K562 (cell line): ENCODE measurements around the gene RETN. TPM values are rescaled to one million over a fixed set of nuclear protein-coding genes. Genes with fewer than 3 reads are reported as not detected.

Experiments
- ATAC-seq: fragments of 200-7000 bp; cut with Tn5 transposase; 3 replicates; pipeline ENCODE4 v1.9.1; 2020; ENCODE audit warnings: moderate library complexity
- BruUV-seq: library from RNA; stranded (reverse); fragments of 400-500 nt; replicated peaks from 2 replicates; lab custom pipeline; 2021; lab: Mats Ljungman, UMichigan
- CTCF ChIA-PET: fragments of 300-600 bp; formaldehyde crosslinking; extraction: SDS; loops from one replicate; lab custom pipeline; 2021; ENCODE audit warnings: low intra/inter-chr PET ratio; lab: Yijun Ruan, JAX
- POLR2A ChIA-PET: fragments of 300-600, 350-650 bp; sonication (Branson Sonifier 250); formaldehyde crosslinking; extraction: SDS; loops from one replicate; lab custom pipeline; 2021; ENCODE audit warnings: antibody characterized with exemption, inconsistent platforms; lab: Yijun Ruan, JAX
- DNase-seq, 4 experiments: peaks; one replicate each; pipeline versions ENCODE4 v3.0.0 to v3.0.0-alpha.2; 2011 to 2018; ENCODE audit warnings: low spot score in 3 of 4, mixed read lengths in 3 of 4; ENCODE audit errors: extremely low read depth in 1 of 4
- FAIRE-seq: peaks from 2 replicates; lab custom pipeline; 2011; peaks lifted over from hg19 to GRCh38; lab: Jason Lieb, UNC
- H2AFZ ChIP-seq: 2 replicates; pipeline ENCODE4 v1.6.0; 2011; ENCODE audit warnings: low read depth, low read length, control low read depth, inconsistent platforms
- H3K27ac ChIP-seq: fragments of 200-600 bp; 3 replicates; pipeline ENCODE4 v1.8.0; 2011; ENCODE audit warnings: low read depth, mild to moderate bottlenecking, control low read depth, inconsistent platforms, low read length, moderate library complexity, mixed read lengths; ENCODE audit errors: extremely low read depth
- H3K27me3 ChIP-seq, 2 experiments: fragments of 300-600 bp in 1 of 2; 2 replicates in 1 of 2; 3 replicates in 1 of 2; pipeline versions ENCODE4 v1.6.0 to v1.8.0; 2011; ENCODE audit warnings: inconsistent platforms in 2 of 2, low read length in 2 of 2, mild to moderate bottlenecking in 1 of 2, mixed read lengths in 1 of 2, moderate library complexity in 1 of 2; ENCODE audit not compliant: control insufficient read depth in 2 of 2, insufficient read depth in 2 of 2
- H3K36me3 ChIP-seq: fragments of 300-600 bp; 3 replicates; pipeline ENCODE4 v1.8.0; 2011; ENCODE audit warnings: mild to moderate bottlenecking, low read length, inconsistent platforms; ENCODE audit not compliant: control insufficient read depth, insufficient read depth
- H3K4me1 ChIP-seq, 2 experiments: fragments of 200-600 bp in 1 of 2; replicated peaks in 1 of 2; 2 replicates in 1 of 2; 3 replicates in 1 of 2; pipeline versions ENCODE4 v1.5.1 to v1.8.0; 2011; ENCODE audit warnings: inconsistent platforms in 2 of 2, low read length in 2 of 2, mild to moderate bottlenecking in 1 of 2, mixed read lengths in 1 of 2, moderate library complexity in 1 of 2; ENCODE audit not compliant: control insufficient read depth in 2 of 2, insufficient read depth in 2 of 2
- H3K4me2 ChIP-seq: 2 replicates; pipeline ENCODE4 v1.6.1; 2011; ENCODE audit warnings: low read length, control low read depth, inconsistent platforms, mixed read lengths; ENCODE audit not compliant: insufficient read depth
- H3K4me3 ChIP-seq: fragments of 200-600 bp; sonication (generic), shearing (Covaris generic); 2 replicates; pipeline ENCODE4 v1.5.1; 2016; ENCODE audit warnings: control low read depth, inconsistent platforms
- H3K79me2 ChIP-seq: fragments of 200-600 bp; 3 replicates; pipeline ENCODE4 v1.8.0; 2011; ENCODE audit warnings: low read length, inconsistent platforms; ENCODE audit not compliant: control insufficient read depth, insufficient read depth
- H3K9ac ChIP-seq, 2 experiments: 2 replicates each; pipeline versions ENCODE4 v1.6.0 to v1.6.1; 2011; ENCODE audit warnings: low read depth in 2 of 2, low read length in 2 of 2, control low read depth in 1 of 2, inconsistent platforms in 1 of 2, mild to moderate bottlenecking in 1 of 2, mixed read lengths in 1 of 2; ENCODE audit not compliant: insufficient read depth in 1 of 2
- H3K9me1 ChIP-seq: one replicate; pipeline ENCODE4 v1.6.0; 2011; ENCODE audit warnings: inconsistent platforms, mild to moderate bottlenecking, low read length, moderate library complexity; ENCODE audit not compliant: control insufficient read depth, insufficient read depth
- H3K9me3 ChIP-seq: replicated peaks from 2 replicates; pipeline ENCODE4 v1.5.1; 2011; ENCODE audit warnings: low read depth, low read length, inconsistent platforms; ENCODE audit not compliant: control insufficient read depth, insufficient read depth
- H4K20me1 ChIP-seq: replicated peaks from 2 replicates; pipeline ENCODE4 v1.6.1; 2011; ENCODE audit warnings: low read length, inconsistent platforms, mixed read lengths; ENCODE audit not compliant: control insufficient read depth, insufficient read depth
- CHD1 ChIP-seq: fragments of 200-600 bp; sonication (generic); IDR thresholded peaks from one replicate; pipeline ENCODE4 v1.6.1; 2012; ENCODE audit warnings: mild to moderate bottlenecking, moderate library complexity, low read length, inconsistent platforms
- CSDE1 ChIP-seq, 2 experiments: fragments of 450-650 bp; IDR thresholded peaks; 2 replicates each; pipeline ENCODE4 v1.6.1; 2016; ENCODE audit warnings: mild to moderate bottlenecking in 1 of 2
- EP300 ChIP-seq: IDR thresholded peaks from 2 replicates; pipeline ENCODE4 v1.6.1; 2012; ENCODE audit warnings: low read length, improper control_type of control experiment
- GABPB1 ChIP-seq: sonication (generic); formaldehyde crosslinking; IDR thresholded peaks from 2 replicates; pipeline ENCODE4 v1.8.0; 2022; ENCODE audit warnings: mild to moderate bottlenecking, missing genetic modification reagents
- HCFC1 ChIP-seq: IDR thresholded peaks from 2 replicates; pipeline ENCODE4 v1.6.1; 2012; ENCODE audit warnings: low read depth, low read length, improper control_type of control experiment
- HDAC1 ChIP-seq, 2 experiments: fragments of 450-650 bp; IDR thresholded peaks; 2 replicates each; pipeline ENCODE4 v1.6.1; 2016 to 2017; ENCODE audit warnings: inconsistent platforms in 1 of 2, mild to moderate bottlenecking in 1 of 2, moderate library complexity in 1 of 2
- HDAC3 ChIP-seq: fragments of 450-650 bp; IDR thresholded peaks from 2 replicates; pipeline ENCODE4 v1.6.1; 2018; ENCODE audit warnings: borderline replicate concordance, mild to moderate bottlenecking, moderate library complexity; ENCODE audit not compliant: partially characterized antibody
- ILF3 ChIP-seq: fragments of 450-650 bp; IDR thresholded peaks from 2 replicates; pipeline ENCODE4 v1.6.1; 2018; ENCODE audit warnings: antibody characterized with exemption, mild to moderate bottlenecking, moderate library complexity, borderline replicate concordance
- PCBP1 ChIP-seq: fragments of 200-400 bp; formaldehyde crosslinking; IDR thresholded peaks from 2 replicates; pipeline ENCODE4 v1.6.1; 2018; ENCODE audit warnings: mild to moderate bottlenecking, low read depth, low read length; ENCODE audit not compliant: poor library complexity, severe bottlenecking
- POLR2G ChIP-seq: fragments of 200-400 bp; formaldehyde crosslinking; IDR thresholded peaks from 2 replicates; pipeline ENCODE4 v1.6.1; 2017; ENCODE audit warnings: low read depth, mild to moderate bottlenecking, antibody characterized with exemption, low read length, moderate library complexity
- RHOXF2B ChIP-seq: fragments of 250-450 bp; sonication (Bioruptor Pico); conservative IDR thresholded peaks from 2 replicates; pipeline ENCODE4 v1.5.1; 2021
- SIN3A ChIP-seq, 2 experiments: fragments of 150-350 bp in 1 of 2; IDR thresholded peaks; 2 replicates each; pipeline ENCODE4 v1.6.1; 2011 to 2016; ENCODE audit warnings: borderline replicate concordance in 2 of 2, low read depth in 2 of 2, low read length in 2 of 2, mild to moderate bottlenecking in 2 of 2, moderate library complexity in 2 of 2; ENCODE audit not compliant: control insufficient read depth in 1 of 2
- TCFL5 ChIP-seq: fragments of 250-450 bp; sonication (Bioruptor Pico); conservative IDR thresholded peaks from 2 replicates; pipeline ENCODE4 v1.6.1; 2021; ENCODE audit warnings: mild to moderate bottlenecking, moderate library complexity, matching md5 sums
- TRIM28 ChIP-seq: fragments of 450-650 bp; IDR thresholded peaks from 2 replicates; pipeline ENCODE4 v1.6.1; 2017
- XRCC5 ChIP-seq: fragments of 200-400 bp; formaldehyde crosslinking; IDR thresholded peaks from 2 replicates; pipeline ENCODE4 v1.6.1; 2017; ENCODE audit warnings: low read depth, mild to moderate bottlenecking, low read length
- ZBTB49 ChIP-seq: sonication (generic); formaldehyde crosslinking; IDR thresholded peaks from 2 replicates; pipeline ENCODE4 v1.8.0; 2022; ENCODE audit warnings: missing genetic modification reagents, mild to moderate bottlenecking, borderline replicate concordance
- ZNF140 ChIP-seq: fragments of 250-450 bp; sonication (Bioruptor Pico); IDR thresholded peaks from 2 replicates; pipeline ENCODE4 v1.8.0; 2021; ENCODE audit warnings: moderate library complexity, mild to moderate bottlenecking, inconsistent platforms
- ZNF224 ChIP-seq: sonication (generic); formaldehyde crosslinking; IDR thresholded peaks from 2 replicates; pipeline ENCODE4 v1.8.0; 2022; ENCODE audit warnings: mild to moderate bottlenecking, missing genetic modification reagents
- ZNF347 ChIP-seq: fragments of 450-650 bp; formaldehyde crosslinking; IDR thresholded peaks from 2 replicates; pipeline ENCODE4 v1.4.0; 2020; ENCODE audit warnings: low read depth, mild to moderate bottlenecking, moderate library complexity
- WGBS: fragments of 100-300 bp; shearing (Covaris generic); methylation state at CpG from one replicate; pipeline ENCODE4 v1.1.6; 2016; ENCODE audit warnings: low coverage, mixed read lengths; ENCODE audit not compliant: insufficient coverage; ENCODE audit errors: missing lambda C conversion rate; 5-methylcytosine and 5-hydroxymethylcytosine counted together
- in situ Hi-C: fragments of 300-500 bp; cut with MboI; formaldehyde crosslinking; loops from 4 replicates; pipeline ENCODE4 v1.15.0; 2018; ENCODE audit warnings: inconsistent platforms, mixed read lengths
- intact Hi-C: fragments of 100-400 bp; cut with micrococcal nuclease; formaldehyde crosslinking; loops from 2 replicates; pipeline ENCODE4 v1.14.2; 2022
- polyA plus RNA-seq, 8 experiments: library from polyadenylated mRNA; depleted of rRNA in 4 of 8; stranded (reverse) in 5 of 8; unstranded in 3 of 8; fragments of >200 nt; fragmentation: Nextera tagmentation in 2 of 8; fragmentation: Illumina TruSeq in 1 of 8; extraction: Ambion mirVana in 2 of 8; extraction: Trizol in 1 of 8; gene quantifications; 2 replicates each; pipeline versions ENCODE4 v1.2.1 to v1.2.3, GENCODE V29; 2011 to 2014; ENCODE audit warnings: inconsistent platforms in 1 of 8, missing spikeins in 1 of 8
- total RNA-seq, 7 experiments: library from RNA; depleted of rRNA in 6 of 7; stranded (reverse); fragments of >200 nt in 6 of 7; fragmentation: Illumina TruSeq in 2 of 7; extraction: Trizol in 2 of 7; gene quantifications; 2 replicates each; pipeline versions ENCODE4 v1.2.1 to v1.2.3, GENCODE V29; 2011 to 2021; ENCODE audit warnings: low replicate concordance in 1 of 7
- TF ChIP-seq, protein P1 (sequence below): sonication (generic); formaldehyde crosslinking; IDR thresholded peaks from 2 replicates; pipeline ENCODE4 v1.8.0; 2022; ENCODE audit warnings: missing genetic modification reagents, mild to moderate bottlenecking, moderate library complexity, borderline replicate concordance

RETN gene
- total and polyA plus RNA-seq, 9 of the 15 experiments (the other 6 are each of a cell fraction or from before 2014, with no cell fraction given) = not detected

DNA sequence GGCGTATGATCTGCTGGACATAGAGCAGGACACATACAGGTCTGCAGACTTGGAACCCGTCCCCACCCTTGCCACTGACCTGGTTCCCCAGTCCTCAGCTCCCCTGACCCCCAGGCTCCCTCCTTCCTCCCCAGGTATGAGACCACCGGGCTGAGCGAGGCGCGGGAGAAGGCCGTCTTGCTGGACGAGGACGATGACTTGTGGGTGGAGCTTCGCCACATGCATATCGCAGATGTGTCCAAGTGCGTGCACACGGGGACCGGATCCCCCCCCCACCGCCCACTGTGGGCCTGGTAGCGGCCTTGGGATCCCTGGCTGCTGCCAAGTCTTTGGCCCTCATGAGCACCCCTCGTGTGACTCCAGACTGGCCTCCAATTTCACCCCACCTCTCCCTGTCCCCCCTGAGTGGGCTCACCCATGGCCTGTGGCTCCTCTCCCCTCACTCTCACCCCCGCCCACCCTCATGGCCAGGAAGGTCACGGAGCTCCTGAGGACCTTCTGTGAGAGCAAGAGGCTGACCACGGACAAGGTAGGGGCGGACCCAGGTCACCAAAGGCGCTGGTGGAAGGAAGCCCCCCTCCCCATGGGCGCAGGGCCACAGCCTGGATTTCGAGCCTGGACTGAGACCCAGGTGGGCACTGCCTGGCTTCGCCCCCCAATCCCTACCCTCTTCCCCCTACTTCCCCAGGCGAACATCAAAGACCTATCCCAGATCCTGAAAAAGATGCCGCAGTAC, 26.4 kb upstream of the RETN start (continued):
- TF ChIP-seq, protein P1, sequence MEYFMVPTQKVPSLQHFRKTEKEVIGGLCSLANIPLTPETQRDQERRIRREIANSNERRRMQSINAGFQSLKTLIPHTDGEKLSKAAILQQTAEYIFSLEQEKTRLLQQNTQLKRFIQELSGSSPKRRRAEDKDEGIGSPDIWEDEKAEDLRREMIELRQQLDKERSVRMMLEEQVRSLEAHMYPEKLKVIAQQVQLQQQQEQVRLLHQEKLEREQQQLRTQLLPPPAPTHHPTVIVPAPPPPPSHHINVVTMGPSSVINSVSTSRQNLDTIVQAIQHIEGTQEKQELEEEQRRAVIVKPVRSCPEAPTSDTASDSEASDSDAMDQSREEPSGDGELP (CRISPR knock-in tag) = no peak
- TF ChIP-seq ZNF140 (CRISPR knock-in tag) (no peak), RHOXF2B (CRISPR knock-in tag) (no peak), CHD1 (no peak), POLR2G (peak; percentile 52; the same call in 1 of the 2 replicates), EP300 (no peak), PCBP1 (no peak), TCFL5 (no peak)
- TF ChIP-seq, all 486 proteins: peak for 3

DNA sequence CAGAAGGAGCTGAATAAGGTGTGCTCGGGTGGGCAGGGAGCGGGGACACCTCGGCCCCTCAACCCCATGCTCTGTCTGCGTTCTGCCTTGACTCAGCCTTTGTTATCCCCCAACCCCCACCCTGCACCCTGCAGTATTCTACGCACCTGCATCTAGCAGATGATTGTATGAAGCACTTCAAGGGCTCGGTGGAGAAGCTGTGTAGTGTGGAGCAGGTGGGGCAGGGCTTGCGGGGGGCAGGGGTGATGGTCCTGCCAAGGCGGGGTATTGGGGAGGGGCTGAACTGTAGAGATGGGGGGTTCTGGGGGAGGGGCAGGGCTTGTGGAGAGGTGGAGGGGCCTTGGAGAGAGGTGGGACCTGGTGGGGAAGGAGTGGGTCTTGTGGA, 25.8 kb upstream of the RETN start:
- ChIA-PET POLR2A (no interaction called here), CTCF (no interaction called here)
- Histone ChIP-seq H4K20me1 (peaks cover 21% of the 10 kb centered on the region), H3K9ac (0 out of 4 replicates have a peak overlapping the region, but pooled peaks of 1 of the 2 experiments have one; percentile 14), H3K4me1 (peaks cover 3 to 73% of the 10 kb centered on the region in 2 experiments; a peak in 4 of 5 replicates), H3K4me3 (no peak overlapping the region), H3K4me2 (no peak overlapping the region), H3K9me1 (no peaks in the 10 kb centered on the region), H3K79me2 (peaks cover 26% of the 10 kb centered on the region), H3K9me3 (peaks cover 6% of the 10 kb centered on the region; the same call in 1 of the 2 replicates), H2AFZ (no peak overlapping the region), H3K27ac (no peak overlapping the region), H3K36me3 (peaks cover 77% of the 10 kb centered on the region; the same call in 2 of the 3 replicates), H3K27me3 (no peaks in the 10 kb centered on the region; a peak in 1 of 5 replicates)
- ATAC-seq (no peak), DNase-seq (no peak), FAIRE-seq (no peak)
- in situ Hi-C loops = no loop called here
- intact Hi-C loops = no loop called here
- 96% methylated on average over 5 of the region's 8 CpGs for WGBS
- BruUV-seq = no TSS peak
- no peak for TF ChIP-seq XRCC5
- TF ChIP-seq HCFC1 = no peak
- no peak for TF ChIP-seq HDAC3
- TF ChIP-seq HDAC1 (IDR thresholded peaks at IDR 0.05) = no peak
- no peak for TF ChIP-seq ILF3
- no peak for TF ChIP-seq SIN3A (IDR thresholded peaks at IDR 0.05; ENCODE audit: borderline replicate concordance in 2 of 2, control insufficient read depth in 1 of 2, low read depth in 2 of 2, low read length in 2 of 2)
- no peak for TF ChIP-seq CSDE1 (IDR thresholded peaks at IDR 0.05)
- TF ChIP-seq ZNF347 (CRISPR knock-in tag) = no peak
- no peak for TF ChIP-seq GABPB1 (CRISPR knock-in tag)
- TF ChIP-seq ZBTB49 = no peak
- TF ChIP-seq ZNF224 (CRISPR knock-in tag) = no peak
- TF ChIP-seq TRIM28 = no peak
